GM12872 (cell line): ENCODE results near the gene RARRES1.

Source experiments
- CTCF ChIP-seq: IDR thresholded peaks from 3 replicates; pipeline ENCODE4 v1.5.1; 2011; ENCODE audit warnings: low read depth, mild to moderate bottlenecking, low read length, moderate library complexity; ENCODE audit not compliant: insufficient read depth

The RARRES1 gene

GRCh38 chr3:158738653-158739052 is 6.4 kb upstream of the RARRES1 start:
- no peak for TF ChIP-seq CTCF

- no peak for TF ChIP-seq CTCF
These were observed 5.8 kb upstream of the RARRES1 start for GRCh38 chr3:158737976-158738615.

- TF ChIP-seq CTCF: no peak
These were observed 5.2 kb upstream of the RARRES1 start for GRCh38 chr3:158737410-158737809.

- no peak for TF ChIP-seq CTCF
These were observed 3.2 kb upstream of the RARRES1 start for GRCh38 chr3:158735296-158736033.

- no peak for TF ChIP-seq CTCF
These were observed 1.4 kb upstream of the RARRES1 start for GRCh38 chr3:158733656-158734055.

GRCh38 chr3:158732856-158733200 is 571 bp upstream of the RARRES1 start:
- TF ChIP-seq CTCF: no peak

- no peak for TF ChIP-seq CTCF
These were observed 771 bp downstream of the RARRES1 start for GRCh38 chr3:158731486-158731885.
